Occipital lobe (tissue), 2 donors: Measurements from ENCODE around the gene SLC7A5. TPM values are rescaled to one million over a fixed set of nuclear protein-coding genes. Genes with fewer than 3 reads are reported as not detected.
"Not testable (repeated sequence)": the region's sequence is repeated elsewhere in the genome, so short reads cannot be mapped to it uniquely, and the experiment has no call there.

Experiments used
- DNase-seq: peaks from one replicate; lab custom pipeline; 2025; lab: John Stamatoyannopoulos, UW
- total RNA-seq: library from RNA; depleted of rRNA; stranded (reverse); fragments of >200 nt; gene quantifications from one replicate; pipeline ENCODE4 v1.2.3, GENCODE V29; 2014

SLC7A5 gene
- total RNA-seq, 1 donor from 2014 or later, result 16.5 TPM

DNA sequence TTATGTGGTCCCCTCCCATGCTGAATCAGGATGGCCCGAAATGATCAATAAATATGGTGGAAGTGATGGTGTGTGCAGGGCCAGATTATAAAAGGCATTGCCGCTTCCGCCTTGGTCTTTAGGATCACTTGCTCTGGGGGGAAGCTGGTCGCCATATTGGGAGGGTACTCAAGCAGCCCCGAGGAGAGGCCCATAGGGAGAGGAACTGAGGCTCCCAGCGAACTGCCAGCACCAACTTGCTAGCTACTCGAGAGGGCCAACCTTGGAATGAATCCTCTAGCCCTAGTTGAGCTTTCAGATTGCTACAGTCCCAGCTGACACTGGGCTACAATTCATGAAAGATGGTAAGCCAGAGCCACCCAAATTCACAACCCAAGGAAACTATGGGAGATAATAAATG lies 19.0 kb upstream of the SLC7A5 start:
- not testable (repeated sequence) for DNase-seq

DNA sequence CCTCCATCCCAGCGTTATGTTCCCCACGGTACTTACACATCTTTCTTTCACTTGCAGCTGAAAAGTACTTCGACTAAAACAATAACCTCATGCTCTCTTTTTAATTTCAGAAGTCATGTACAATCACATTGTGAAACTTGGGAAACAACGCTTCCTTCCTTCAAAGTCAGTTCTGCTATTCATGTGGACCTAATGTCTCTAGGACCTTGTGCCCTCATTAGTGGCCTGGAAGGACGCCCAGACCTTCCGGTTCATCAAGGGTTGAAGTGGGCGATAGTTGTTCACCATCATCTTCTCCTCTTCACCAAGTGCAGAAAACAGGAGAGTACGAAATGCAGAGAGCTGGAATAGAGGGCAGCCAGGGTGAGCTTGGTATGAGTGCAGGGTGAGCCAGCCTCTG lies 18.6 kb upstream of the SLC7A5 start:
- DNase-seq, result not testable (repeated sequence)

DNA sequence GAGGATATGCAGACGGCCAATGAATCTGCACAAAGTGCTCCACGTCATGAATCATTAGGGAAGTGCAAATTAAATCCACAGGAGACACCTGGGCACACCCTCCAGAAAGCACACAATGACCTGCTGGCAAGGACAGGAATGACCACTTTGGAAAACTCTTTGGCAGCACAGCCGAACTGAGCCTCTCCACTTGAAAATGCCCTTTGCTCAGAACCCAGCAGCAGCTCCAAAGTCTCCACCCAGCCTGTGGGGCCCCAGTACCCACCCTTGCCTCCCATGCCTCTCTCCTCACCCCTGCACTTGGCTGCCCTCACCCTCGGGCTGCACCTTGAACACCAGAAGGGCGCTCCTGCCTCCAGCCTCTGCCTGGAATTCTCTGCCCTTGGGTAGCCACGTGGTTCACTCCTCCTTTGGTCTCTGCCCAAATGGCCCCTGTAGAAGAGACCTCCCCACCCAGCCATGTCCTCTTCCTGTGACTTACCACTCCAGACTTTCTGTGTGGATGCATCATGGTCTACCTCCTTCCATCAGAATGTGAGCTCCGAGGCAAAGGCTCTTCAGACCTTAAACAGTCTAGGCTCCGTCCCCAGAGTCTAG lies 16.2 kb upstream of the SLC7A5 start:
- not testable (repeated sequence) for DNase-seq

DNA sequence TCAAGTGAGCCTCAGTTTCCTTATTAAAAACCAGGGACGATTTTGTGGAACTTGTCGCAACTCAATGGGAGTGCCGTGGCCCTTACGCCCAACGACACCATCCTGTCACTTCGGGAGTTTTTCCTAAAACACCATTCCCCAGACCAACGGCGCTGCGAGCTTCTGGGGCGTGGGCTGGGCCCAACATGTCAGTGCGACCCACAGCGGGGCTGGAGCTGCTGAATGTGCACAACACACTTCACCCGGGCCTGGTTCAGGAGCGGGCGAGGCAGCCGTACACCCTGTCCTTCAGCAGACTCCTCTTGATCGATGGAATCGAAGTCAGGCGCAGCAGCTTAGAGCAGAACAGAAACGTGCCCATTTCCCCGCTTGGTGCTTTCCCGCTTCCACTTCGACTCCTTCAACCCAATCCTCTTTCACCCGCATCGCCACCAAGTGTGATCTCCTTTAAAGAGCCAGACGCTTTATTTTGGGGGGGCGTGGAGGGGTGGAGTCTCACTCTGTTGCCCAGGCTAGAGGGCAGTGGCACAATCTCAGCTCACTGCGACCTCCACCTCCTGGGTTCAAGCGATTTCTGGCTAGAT lies 13.2 kb upstream of the SLC7A5 start:
- no peak for DNase-seq

DNA sequence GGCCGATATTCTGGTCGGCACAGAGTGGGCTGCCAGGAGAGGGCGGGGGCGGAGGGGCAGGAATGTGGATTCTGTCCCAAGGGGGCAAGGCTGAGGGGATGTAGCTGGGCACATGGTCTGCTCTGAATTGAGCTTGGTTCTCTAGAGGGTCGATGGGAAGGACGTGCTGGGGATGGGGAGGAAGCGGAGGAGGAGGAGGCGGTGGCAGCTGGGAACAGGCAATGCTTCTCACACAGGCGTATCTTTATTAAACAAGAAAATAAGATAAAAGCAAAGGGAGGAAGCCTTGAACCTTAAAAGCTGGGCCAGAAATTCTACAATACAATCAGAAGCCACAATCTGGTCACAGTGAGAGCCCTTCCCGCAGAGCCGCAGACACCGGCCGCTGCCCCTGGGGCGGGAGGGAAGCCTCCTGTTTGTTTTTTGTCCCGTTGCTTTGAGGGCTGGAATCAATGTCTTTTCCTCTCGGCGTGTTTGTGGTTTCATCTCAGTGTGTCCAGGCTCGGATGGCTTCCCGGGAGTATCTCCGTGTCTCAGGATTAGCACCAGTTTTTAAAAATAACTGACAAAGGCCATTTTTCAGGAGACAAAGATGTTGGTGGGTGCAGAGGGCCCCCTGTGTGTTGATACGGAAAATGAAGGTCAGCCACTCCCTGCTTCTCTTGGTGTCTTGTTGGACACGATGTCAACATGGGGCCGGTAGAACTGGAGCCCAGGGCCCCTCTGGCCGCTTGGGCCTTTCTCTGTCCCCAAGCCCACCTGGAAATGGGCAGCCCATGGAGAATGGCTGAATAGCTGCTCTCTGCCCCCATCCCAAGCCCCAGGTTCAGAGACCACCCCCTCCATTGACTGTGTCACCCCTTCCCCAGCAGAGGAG lies 12.3 kb upstream of the SLC7A5 start:
- DNase-seq, result no peak

DNA sequence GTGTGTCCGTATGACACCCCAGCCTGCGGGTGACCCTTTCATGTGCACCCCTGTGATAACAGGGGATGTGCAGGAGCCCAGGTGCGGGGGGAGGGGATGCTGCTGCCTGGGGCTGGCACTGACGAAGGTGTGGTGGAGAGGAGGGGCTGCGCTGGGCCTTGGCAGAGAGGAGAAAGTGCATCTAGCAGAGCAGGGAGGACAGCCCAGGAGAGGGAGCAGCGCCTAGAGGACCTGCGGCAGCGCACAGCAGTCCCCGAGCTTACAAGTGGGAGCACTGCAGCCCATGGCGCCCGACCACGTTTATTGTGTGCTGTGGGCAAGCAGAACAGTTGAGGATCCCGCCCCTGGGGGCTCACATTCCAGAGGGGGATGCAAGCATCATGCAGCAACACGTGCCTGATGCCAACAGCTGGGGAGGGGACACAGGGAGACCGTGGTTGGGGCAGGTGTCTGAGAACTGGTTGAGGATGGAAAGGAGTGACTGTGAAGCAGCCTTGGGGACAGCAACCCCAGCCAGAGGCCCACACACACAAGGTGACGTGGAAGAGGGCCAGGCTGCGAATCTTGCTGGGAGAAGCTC lies 10.9 kb upstream of the SLC7A5 start:
- DNase-seq, result no peak

DNA sequence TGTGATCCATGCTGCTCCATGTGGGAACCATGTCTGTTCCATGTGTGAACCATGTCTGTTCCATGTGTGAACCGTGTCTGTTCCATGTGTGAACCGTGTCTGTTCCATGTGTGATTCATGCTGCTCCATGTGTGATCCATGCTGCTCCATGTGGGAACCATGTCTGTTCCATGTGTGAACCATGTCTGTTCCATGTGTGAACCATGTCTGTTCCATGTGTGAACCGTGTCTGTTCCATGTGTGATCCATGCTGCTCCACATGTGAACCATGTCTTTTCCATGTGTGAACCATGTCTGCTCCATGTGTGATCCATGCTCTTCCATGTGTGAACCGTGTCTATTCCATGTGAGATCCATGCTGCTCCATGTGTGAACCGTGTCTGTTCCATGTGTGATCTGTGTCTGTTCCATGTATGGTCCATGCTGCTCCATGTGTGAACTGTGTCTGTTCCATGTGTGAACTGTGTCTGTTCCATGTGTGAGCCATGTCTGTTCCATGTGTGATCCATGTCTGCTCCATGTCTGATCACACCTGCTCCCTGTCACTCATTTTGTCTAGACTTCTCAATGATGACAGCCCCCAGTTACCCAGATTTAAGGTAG lies 10.2 kb upstream of the SLC7A5 start:
- DNase-seq, result not testable (repeated sequence)

DNA sequence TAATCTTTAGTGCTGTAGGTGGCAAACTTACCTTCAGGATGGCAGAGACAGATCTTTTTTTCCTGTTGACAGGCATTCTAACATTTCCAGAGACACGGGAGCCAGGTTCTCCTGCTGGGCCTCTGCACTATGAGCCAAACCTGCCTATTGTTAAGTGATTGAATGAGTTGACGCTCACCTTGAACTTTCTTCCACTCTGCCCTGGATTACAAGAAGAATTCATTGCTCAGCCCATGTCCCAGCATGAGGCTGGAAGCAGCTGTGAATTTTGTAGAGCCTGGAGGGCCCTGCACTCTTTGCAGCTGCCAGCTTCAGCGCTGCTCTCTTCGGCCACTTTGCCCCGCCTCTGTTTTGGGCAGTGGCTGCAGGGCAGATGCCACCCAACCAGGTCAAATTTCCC lies 9.4 kb upstream of the SLC7A5 start:
- no peak for DNase-seq

DNA sequence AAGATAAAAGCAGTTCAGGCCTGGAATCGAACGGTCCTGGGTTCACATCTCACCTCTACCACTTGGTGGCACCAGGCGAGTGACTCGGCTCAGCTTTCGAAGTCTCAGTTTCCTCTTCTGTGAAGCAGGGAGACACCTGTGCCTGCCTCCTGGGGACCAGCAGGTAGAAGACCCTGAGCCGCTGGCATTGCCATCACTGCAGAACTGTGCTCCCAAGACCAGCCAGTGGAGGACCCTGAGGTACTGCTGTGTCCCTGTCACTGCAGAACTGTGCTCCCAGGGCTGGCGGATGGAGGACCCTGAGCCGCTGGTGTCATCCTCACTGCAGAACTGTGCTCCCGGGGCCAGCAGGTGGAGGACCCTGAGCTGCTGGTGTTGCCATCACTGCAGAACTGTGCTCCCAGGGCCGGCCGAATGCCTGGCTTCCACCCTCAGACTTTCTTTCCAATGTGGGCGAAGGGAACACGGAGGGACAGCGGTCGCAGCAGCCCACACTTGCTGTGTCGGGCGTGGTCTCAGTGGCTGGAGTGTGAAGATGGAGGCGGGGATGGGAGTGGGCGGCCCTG lies 8.7 kb upstream of the SLC7A5 start:
- no peak for DNase-seq

DNA sequence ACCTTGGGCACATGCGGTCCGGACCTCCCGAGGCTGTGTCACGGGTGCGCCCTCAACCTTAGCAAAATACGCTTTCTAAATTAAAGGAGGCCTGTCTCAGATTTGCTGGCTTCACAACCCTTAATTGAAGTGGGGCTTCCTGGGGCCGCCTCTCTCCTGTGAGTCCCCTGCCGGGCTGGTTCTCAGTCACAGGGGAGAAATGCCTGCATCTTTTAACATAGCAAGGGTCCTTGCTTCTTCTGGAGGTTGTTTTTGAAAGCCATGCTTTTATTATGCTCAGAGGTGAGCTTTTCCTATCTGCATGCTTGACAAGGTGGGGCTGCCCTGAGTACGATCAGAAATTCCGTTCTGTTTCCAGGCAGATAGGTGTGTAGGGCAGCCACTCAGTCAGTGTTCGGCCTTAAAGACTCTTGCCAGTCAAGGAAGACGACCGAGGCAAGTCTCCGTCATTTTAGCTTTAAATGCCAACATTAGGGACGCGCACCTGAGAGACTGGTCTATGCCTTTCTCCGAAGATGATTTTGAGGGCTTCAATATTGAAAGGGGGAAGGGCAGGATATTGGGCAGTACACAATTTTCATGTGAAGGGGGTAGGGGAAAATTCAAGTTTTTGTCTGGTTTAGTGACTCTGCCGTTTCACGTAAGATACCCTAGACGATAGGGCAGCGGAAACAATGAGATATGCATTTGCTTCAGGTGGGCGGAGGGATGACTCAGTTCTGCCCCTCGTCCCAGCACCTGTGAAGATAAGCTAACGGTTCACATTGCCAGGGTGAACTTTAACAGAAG lies 5.5 kb upstream of the SLC7A5 start:
- DNase-seq, result no peak

DNA sequence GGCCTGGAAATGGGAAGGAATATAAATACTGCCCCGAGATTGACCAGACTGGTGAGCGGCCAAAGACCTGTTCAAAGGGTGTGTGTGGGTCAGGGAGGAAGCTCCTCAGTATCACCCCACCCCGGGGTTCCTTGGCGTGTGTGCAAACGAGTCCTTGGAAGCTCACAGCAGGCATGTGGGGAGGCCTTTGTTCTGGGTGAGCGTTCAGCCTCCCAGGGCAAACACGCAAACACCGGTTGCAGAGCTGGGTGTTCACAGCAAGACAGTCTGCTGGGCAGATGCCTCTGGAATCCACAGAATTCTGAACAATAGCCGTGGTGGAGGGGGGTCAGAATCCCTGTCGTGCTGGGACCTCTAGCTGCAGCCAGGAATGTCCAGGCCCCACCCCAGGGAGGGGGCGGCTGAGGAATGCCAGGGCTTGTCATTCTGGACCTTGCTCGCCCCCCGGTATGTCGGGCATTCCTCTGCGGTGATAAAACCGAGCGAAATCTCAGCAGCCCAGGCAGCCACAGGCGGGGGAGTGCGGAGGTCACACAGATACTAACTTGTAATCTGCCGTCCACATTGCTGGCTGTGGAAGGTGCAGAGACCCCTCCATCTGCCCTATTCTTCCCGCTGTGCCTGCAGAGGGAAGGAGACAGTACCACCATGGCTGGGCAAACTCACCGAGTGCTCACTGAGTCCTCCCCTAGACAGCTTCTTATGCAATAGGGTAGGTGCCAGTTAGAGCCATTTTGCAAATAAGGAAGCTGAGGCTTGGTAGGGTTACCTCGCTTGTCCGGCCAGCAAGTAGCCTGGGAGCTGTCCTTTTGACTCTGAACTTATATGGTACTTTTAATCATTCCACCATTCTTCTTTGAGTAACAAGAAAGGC lies 1.3 kb upstream of the SLC7A5 start:
- DNase-seq, result not testable (repeated sequence)

DNA sequence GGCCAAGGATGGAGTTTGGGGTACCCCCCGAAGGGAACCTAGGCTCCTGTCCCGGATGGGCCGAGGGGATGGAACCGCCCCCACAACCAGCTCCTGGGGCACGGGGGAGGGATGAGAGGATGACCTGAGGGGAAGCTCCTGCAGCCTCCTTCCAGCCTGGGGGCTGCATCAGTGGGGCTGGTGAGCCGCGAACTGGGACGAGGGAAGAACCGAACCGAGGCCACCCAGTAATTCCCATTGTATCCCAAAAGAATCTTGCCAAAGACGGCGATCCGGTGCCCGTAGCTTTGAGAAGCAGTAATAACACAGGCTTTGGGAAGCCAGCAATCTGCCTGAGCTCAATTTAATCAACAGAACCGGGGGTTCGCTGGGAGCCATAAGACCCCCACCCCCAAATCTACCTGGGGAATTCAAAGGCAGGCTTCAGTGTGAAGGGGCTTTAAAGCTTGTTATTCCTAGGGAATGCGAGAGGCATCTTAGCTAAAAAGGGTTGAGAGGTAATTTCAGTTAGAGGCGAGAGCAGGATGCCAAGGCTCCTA lies 641 bp upstream of the SLC7A5 start:
- DNase-seq, result not testable (repeated sequence)

DNA sequence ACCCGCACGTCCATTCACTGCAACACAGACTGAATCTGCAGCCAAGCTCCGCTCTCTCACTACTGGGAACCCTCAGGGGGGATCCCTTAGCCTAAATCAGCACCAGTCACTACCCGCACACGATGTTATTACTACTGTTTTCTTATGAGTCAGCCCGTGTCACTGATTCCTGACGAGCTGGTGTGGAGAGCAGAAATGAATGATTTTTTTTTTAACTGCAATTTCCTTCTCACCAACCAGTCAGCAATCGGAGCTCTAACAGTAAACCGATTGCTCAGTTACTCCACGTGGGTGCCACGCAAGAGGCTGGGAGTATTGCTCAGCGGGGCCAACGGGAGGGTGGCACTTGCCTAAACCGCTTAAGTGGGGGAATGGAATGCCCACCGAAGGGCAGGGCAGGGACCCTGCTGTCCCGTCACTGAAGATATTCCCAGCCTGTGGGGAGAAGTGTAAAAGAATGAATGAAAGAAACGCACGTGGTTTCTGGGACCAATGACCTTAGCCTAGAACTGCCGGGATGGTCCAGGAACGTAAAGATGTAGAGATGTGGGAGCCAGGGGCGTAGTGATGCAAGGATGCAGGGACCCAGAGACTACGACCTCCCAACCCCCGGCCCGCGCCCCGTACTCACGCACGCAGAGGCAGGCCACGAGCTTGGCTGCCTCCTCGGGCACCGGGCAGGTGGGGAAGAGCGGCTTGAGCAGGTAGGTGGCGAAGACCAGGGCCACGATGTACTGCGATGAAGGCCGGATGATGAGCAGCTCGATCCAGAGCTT lies 865 bp downstream of the SLC7A5 start:
- DNase-seq, result peak; percentile 40

DNA sequence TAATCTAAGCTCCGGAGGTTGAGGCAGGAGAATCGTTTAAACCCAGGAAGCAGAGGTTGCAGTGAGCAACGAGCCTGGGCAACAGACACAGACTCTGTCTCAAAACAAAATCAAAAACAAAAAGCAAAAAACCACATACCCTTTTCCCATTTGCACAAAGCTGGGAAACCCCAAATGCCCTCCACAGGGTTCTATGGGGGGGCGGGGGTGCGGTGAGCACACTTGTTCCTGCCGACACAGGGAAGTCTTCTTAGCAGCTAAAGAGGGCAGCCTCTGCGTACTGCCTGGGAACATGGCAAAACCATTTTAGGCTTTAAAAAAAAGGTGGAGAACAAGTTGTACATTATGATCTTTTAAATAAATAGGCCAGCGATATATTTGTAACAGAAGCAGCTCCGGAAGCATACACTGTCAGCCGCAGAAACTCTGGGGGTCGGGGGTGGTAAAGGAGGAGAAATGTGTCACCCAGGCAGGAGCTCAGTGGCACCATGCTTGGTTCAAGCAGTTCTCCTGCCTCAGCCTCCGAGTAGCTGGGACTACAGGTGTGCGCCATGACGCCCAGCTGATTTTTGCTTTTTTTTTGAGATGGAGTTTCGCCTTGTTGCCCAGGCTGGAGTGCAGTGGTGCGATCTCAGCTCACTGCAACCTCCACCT lies 3.3 kb downstream of the SLC7A5 start:
- DNase-seq, result not testable (repeated sequence)

DNA sequence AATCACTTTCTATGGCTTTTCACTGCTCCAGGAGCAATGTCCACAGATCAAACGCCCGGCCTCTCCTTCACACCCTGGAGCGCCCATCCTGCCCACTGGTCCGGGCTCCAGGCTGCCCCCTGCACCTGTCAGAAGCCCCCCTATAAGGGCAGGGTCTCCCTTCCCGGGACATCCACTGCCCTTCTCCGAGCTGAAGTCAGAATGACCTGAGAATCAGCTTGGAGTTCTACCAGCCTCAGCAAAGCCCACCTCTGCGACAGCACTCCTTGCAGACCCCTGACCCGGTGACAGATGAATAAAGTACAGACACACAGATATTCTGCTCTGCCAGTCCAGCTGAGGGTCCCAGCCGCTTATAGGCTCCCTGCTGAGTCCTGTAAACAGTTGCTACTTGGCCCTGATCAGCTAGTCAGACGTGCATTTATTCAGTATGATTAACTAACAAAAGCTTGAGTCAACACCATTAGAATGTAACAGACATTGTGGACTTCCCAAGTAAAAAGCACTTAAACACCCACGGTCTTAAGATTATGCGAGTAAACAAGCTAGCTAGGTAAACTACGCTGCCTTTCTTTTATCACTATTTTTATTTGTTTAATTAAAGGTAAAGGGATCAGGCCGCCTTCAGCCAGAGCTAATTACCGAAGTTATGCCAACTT lies 4.8 kb downstream of the SLC7A5 start:
- no peak for DNase-seq

DNA sequence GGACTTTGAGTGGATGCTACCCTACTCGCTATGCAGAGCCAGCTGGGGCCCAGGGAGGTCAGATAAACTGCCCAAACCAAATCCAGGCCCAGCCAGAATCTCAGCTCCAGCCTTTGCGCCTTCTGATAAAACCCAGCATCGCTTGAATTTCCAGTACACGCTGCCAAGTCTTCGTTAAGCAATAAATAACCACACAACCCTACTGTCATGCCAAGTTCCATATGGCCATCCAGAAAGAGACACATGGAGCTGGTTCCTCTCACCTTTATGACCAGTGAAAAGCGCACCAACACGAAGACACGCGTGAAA lies 6.0 kb downstream of the SLC7A5 start:
- DNase-seq, result not testable (repeated sequence)

DNA sequence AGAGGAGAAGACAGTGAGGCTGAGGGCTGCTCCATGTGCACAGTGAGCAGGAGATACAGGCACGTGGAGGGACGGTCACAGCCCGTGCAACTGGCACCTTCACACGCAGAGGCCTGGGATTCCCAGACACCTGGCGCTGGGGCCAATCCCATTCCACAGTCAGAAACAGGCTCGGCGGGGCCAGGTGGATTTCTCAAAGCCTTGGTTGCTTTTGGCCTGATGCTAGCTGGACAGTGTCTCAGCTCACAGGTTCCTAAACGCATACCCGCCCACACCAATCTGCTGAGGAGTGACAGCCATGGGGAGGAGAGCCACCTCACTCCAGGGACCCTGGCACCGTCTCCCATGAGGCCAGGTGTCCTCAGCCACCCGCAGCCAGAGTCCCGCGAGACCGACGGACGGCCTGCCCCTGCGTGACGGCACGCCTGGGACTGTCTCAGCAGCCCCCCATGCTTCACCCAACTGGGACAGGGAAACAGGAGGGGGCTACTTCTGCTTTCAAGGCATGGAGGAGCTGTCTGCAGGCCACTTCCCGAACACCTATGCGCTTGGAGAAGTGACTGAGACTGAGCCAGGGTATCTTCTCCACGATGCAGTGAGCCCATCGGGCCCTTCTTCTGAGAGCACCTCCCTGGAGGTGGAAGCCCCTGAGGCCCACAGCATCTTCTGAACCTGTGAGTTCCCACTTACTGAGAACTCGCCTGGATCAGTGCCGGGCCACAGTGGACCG lies 6.5 kb downstream of the SLC7A5 start:
- not testable (repeated sequence) for DNase-seq
